ENCODE results near the gene RHOXF2B. TPM values are rescaled to one million over a fixed set of nuclear protein-coding genes. Genes with fewer than 3 reads are reported as not detected.

Gene RHOXF2B
- total and polyA plus RNA-seq, 2 of the 4 experiments (the other 2 are of a cell fraction) = not detected

DNA sequence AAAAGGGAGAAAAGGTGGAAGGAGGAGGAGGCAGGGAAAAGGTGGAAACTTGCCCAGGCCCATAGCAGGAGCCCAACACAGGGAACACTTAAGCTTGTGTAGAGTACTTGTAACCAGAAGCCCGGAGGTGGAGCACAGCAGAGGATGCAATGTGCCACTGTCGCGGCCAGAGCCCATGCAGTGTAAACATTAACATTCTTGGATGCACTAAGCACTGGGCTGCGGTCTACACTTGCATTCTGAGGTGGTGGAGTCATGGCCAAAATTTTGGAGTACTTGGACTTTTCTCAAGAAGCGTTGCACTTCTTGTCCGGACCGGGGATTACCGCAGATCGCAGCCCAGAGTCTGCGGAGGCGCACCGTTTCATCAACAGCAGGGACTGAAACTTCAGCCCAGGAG, 42.7 kb upstream of the RHOXF2B start:
- Histone ChIP-seq H3K4me1 (ENCODE audit: control insufficient read depth, insufficient read depth, low read length) (no peaks in the 10 kb centered on the region), H3K4me2 (ENCODE audit: low read depth, low read length) (no peak overlapping the region), H3K56ac (ENCODE audit: extremely low read depth, insufficient read depth, low read length) (no peak overlapping the region), H4K20me1 (ENCODE audit: insufficient read depth, low read length) (no peaks in the 10 kb centered on the region), H2BK5ac (ENCODE audit: low read depth, low read length, poor library complexity, severe bottlenecking) (no peak overlapping the region), H3K9ac (ENCODE audit: low read depth, low read length) (no peak overlapping the region), H2AK9ac (replicated peaks; ENCODE audit: low read depth, low read length, poor library complexity) (no peak overlapping the region), H3K14ac (replicated peaks; ENCODE audit: low read depth, low read length) (no peak overlapping the region), H3K27me3 (ENCODE audit: control insufficient read depth, insufficient read depth, low read length) (no peaks in the 10 kb centered on the region; the same call in 1 of the 2 replicates), H2BK20ac (ENCODE audit: low read depth, low read length) (no peak overlapping the region), H3K23ac (ENCODE audit: low read depth, low read length) (no peak overlapping the region), H3K18ac (ENCODE audit: low read depth, low read length) (no peak overlapping the region), H2BK120ac (ENCODE audit: low read depth, low read length) (no peak overlapping the region), H4K91ac (ENCODE audit: insufficient read depth, low read depth, low read length) (no peak overlapping the region), H2AK5ac (ENCODE audit: low read depth, low read length) (no peak overlapping the region), H3K36me3 (ENCODE audit: control insufficient read depth, insufficient read depth, low read length) (no peaks in the 10 kb centered on the region), H3K4me3 (ENCODE audit: insufficient read depth, low read depth, low read length) (no peak overlapping the region), H3K27ac (ENCODE audit: insufficient read depth, low read length) (no peak overlapping the region), H3K9me1 (ENCODE audit: insufficient read depth, low read length) (no peaks in the 10 kb centered on the region), H3K4ac (ENCODE audit: low read depth, low read length) (no peak overlapping the region), H2BK15ac (ENCODE audit: low read depth, low read length) (no peak overlapping the region), H3K79me1 (ENCODE audit: low read depth in 1 of 2, low read length in 2 of 2) (no peaks in the 10 kb centered on the region), H4K5ac (ENCODE audit: low read depth, low read length) (no peak overlapping the region), H3K9me3 (ENCODE audit: control insufficient read depth, insufficient read depth, low read length) (no peaks in the 10 kb centered on the region), H2AFZ (replicated peaks; ENCODE audit: low read length, poor library complexity) (no peak overlapping the region), H4K8ac (ENCODE audit: low read depth in 2 of 2, low read length in 2 of 2) (no peak overlapping the region)
- intact Hi-C loops (cut with micrococcal nuclease) = no loop called here
- no TSS peak for BruUV-seq (replicated peaks)
- ChIA-PET CTCF (no interaction called here), POLR2A (ENCODE audit: unreplicated experiment) (no interaction called here)
- dilution Hi-C loops (cut with HindIII; ENCODE audit: low sequenced_read_pairs, unreplicated experiment) = no loop called here
- TF ChIP-seq FOS (IDR thresholded peaks at IDR 0.05; ENCODE audit: low read depth, low read length) = no peak
- in situ Hi-C loops (cut with MboI; ENCODE audit: low sequenced_read_pairs) = loop anchor here (25.0 kb wide), 1 partner anchor 117 kb away; no protein-coding TSS in a partner anchor
- DNase-seq (peak; percentile 0), ATAC-seq (ENCODE audit: low read depth) (peak; percentile 57)
- WGBS, 2 experiments (ENCODE audit: extremely low coverage in 2 of 2, insufficient read length in 1 of 2) = 67% methylated on average over 12 of the region's 12 CpGs; no CpG with 5 or more reads in 1 of the 2 experiments

Data from IMR-90 (cell line).